COLO668 (cell line): ENCODE measurements around the gene ANKRD17.
"Not testable (repeated sequence)": the region's sequence is repeated elsewhere in the genome, so short reads cannot be mapped to it uniquely, and the experiment has no call there.

Experiments
- DNase-seq: peaks from one replicate; lab custom pipeline; 2025; ENCODE audit not compliant: unreplicated experiment; lab: John Stamatoyannopoulos, UW

Gene ANKRD17

DNA sequence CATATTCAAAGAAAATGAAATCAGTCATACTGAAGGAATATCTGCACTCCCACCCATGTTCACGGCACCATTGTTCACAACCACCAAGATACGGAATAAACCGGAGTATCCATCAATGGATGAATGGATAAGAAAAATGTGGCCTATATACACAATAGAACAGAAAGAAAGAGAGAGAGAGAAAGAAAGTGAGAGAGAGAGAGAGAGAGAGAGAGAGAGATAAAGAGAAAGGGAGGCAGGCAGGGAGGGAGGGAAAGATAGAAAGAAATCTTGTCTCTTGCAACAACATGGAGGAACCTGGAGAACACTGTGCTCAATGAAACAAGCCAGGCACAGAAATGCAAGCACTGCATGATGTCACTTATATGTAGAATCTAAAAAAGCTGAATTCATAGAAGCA, 52.4 kb downstream of the ANKRD17 start:
- no peak for DNase-seq

DNA sequence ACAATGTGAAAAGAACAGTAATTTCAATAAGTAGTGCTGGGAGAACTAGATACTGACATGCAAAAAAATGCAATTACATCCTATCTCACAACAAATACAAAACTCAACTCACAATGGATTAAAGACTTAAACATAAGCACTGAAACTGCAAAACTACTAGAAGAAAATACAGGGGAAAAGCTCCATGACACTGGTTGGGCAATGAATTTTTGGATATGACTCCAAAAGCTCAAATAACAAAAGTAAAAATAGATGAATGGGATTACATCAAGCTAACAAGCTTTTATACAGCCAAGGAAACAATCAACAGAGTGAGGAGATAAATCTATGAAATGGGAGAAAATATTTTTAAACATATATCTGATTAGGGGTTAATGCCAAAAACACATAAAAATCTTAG, 53.1 kb downstream of the ANKRD17 start:
- DNase-seq = no peak

DNA sequence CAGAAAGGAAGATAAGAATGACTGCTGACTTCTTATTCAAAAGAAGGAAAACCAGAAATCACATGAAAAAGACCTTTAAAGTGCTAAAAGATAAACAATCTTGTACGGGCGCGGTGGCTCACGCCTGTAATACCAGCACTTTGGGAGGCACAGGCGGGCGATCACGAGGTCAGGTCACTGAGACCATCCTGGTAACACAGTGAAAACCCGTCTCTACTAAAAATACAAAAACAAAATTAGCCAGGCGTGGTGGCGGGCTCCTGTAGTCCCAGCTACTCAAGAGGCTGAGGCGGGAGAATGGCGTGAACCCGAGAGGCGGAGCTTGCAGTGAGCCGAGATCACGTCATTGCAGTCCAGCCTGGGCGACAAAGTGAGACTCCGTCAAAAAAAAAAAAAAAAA, 54.6 kb downstream of the ANKRD17 start:
- DNase-seq = not testable (repeated sequence)

DNA sequence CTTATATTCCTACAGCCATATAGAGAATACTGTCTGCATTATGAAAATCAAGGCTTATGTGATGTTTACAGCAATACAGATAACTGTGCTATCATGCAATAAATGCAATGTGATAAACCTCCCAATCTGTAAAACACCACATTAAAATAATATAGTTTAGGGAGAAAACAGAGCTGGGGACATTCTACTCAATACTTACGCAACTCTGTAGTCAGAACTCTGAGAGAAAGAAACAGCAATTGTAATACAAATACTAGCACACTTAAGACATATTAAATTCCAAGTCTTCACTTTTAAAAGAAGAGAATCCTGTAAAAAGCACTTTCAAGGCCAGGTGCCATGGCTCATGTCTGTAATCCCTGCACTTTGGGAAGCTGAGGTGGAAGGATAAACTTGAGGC, 61.4 kb downstream of the ANKRD17 start:
- no peak for DNase-seq

DNA sequence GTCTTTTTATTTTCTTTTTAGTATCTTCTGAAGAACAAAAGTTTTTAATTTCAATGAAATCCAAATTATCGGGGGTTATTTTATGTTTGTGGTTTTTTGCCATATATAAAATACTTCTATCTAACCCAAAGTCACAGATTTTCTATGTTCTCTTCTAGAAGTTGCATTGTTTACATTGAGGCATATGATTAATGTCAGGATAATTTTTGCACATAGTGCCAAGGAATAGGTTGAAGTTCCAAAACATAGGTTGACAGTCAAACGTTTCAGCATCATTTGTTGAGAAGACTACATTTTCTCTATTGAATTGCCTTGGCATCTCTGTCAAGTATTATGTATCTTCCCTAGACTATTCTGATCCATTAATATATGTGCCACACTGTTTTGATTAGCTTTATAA, 64.5 kb downstream of the ANKRD17 start:
- no peak for DNase-seq

DNA sequence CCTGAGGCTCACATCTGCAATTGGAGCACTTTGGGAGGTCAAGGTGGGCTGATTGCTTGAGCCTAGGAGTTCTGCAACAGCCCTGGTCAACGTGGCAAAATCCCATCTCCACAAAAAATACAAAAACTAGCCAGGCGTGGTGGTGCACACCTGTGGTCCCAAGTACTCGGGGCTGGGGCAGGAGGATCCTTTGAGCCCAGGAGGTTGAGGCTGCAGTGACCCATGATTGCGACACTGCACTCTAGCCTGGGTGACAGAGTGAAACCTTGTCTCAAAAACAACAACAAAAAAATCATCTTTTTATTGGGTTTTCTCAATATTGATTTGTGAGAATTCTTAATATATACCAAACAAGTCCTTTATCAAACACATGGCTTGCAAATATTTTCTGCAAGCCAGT, 64.9 kb downstream of the ANKRD17 start:
- no peak for DNase-seq

DNA sequence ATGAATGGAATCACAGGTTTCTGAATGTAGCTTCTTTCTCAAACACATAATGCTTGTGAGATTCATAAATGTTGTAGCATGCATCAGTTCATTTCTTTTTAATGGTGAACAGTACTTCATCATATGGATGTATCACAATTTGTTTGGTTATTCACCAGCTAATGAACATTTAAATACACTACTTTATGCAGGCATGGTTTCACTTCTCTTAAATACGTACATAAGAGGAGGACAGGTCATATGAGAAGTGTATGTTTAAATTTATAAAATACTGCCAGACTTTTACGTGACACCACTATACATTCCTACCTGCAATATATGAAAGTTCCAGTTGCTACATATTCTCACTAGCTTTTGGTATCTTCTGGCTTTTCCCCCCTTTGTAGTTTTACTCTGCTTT, 65.4 kb downstream of the ANKRD17 start:
- DNase-seq = no peak

DNA sequence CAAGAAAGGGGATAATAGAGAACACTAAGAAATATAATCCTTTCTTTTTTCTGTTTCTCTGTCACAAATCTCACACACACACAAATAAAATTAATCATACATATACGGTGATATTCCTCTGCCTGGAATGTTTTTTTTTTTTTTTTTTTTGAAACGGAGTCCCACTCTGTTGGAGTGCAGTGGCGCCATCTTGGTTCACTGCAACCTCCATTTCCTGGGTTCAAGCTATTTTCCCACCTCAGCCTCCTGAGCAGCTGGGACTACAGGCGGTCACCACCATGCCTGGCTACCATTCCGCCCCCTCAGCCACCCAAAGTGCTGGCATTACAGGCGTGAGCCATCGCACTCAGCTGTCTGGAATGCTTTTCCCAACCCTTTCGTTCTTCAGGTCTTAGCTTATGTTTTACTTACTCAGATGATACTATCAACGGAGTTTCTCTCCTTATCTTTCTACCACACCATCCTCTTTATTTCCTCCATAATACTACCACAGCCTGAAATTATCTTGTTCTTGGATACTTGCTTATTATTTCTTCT, 69.3 kb downstream of the ANKRD17 start:
- DNase-seq = no peak

DNA sequence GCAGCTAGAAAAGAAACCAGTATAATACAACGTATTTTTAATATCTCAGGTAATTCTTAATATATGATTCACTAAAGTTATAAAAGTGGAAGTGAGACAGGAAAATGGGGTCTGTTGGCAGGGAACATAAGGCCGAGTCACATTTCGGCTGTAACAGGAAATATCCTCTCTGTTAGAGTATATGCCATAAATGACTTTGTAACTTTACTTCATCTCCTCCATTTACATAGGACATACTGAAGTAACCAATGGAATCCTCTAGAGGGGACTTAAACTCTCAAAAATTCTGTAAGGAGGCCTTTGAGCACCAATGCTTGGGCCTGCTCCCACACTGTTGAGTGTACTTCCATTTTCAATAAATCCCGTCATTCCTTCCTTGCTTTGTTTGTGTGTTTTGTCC, 71.3 kb downstream of the ANKRD17 start:
- no peak for DNase-seq

DNA sequence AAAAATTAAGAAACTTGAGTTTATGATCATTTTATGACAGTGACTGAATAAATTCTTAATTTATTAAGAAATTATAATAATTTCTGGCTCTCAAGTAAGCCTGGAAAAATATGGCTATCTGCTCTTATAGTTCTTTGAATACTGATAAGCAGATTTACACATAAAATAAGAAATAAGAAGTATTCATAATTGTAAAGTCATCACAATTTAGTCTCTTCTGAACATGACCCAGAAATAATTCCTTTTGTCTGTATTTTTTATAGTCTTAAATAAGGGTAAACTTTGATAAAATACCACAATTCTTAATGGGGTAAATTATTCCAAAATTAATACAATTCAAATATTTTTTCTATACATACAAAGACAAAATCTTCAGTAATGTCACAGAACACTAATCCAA, 72.7 kb downstream of the ANKRD17 start:
- no peak for DNase-seq

DNA sequence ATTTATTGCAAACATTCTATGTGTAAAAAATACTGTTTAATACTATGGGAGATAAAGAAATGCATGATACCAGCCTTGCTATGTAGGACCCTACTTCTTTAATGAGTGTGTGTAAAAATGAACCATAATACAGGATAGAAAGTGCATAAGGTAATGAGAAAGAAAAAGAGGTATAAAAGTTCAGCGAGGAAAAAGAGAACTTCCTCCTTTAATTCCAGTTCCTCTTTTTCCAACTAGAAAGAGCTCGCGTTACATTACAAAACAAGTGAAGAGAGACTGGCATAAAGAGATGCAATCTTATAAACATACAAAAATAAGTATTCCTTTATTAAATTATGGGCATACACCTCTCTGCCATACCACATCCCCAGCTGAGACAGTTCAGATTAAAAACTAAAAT, 77.4 kb downstream of the ANKRD17 start:
- no peak for DNase-seq

DNA sequence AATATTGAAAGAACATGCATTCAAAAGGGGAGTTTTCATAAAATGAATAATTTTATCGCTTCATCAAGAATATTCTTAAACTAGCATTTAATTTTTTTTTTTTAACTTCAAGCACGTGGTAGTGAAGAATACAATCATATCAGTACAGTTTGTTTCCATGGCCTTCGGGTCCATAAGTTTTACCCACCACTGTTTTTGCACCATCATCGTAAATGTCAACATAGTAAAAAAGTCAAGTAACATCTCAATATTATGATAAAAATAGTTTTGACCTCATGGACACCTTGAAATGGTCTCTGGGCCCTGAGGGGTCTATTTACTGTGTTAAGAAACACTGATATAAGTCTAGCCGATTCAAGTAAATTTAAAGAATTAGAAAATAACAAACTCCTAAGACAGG, 80.2 kb downstream of the ANKRD17 start:
- DNase-seq = no peak

DNA sequence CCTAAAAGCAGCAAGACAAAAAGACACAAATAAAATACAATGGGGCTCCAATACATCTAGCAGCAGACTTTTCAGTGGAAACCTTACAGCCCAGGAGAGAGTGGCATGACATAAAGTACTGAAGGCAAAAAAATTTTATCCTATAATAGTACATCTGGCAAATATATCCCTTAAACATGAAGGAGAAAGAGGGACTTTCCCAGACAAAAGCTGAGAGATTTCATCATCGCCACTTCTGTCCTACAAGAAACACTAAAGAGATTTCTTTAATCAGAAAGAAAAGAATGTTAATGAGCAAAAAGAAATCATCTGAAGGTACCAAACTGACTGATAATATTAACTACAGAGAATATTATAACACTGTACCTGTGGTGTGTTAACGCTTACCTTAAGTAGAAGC, 86.4 kb downstream of the ANKRD17 start:
- DNase-seq = no peak

DNA sequence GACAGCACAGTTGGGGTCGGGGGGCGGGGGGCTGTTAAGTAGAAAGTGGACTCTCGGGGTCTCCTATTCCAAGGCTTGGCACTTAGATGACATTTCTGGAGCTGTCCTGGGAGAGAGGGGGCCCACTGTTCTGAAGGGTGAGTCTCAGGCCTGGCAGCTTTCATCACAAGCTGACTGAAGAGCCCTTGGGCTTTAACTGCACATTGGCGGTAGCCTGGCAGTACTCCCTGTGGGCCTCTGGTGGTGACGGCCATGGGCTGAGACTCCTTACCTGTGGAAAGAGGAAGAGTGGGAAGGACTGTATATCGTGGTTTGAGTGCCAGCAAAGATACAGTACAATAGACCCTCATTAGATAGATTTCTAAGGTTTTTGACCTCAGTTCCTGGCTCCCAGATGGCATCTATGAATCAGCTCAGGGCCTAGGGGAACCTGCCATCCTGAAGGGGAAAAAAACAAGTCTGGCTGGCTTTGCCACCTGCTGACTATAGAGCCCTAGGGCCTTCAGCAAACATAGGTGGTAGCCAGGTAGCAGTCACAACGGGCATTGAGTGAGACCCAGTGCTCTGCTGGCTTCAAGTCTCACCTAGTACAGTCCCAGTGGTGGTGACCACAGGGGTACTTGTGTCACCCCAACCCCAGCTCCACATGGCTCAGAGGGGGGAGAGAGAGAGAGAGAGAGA, 87.9 kb downstream of the ANKRD17 start:
- no peak for DNase-seq

DNA sequence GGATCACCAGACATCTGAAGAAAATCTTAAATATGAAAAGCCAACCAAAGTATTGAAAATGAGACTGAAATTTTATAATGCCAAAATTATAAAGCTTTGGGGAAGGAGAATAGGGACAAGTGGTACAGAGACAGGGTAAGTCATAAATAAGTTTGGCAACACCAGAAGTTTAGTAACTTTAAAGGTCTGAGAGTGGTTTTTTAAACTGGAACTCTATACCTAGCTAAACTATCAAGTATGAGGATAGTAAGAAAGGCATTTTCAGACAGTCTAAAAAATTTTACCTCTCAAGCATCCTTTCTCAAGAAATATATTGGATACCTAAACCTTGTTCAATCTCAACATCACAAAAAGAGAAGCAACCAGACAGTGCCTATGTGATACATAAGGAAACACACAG, 92.4 kb downstream of the ANKRD17 start:
- DNase-seq = no peak

DNA sequence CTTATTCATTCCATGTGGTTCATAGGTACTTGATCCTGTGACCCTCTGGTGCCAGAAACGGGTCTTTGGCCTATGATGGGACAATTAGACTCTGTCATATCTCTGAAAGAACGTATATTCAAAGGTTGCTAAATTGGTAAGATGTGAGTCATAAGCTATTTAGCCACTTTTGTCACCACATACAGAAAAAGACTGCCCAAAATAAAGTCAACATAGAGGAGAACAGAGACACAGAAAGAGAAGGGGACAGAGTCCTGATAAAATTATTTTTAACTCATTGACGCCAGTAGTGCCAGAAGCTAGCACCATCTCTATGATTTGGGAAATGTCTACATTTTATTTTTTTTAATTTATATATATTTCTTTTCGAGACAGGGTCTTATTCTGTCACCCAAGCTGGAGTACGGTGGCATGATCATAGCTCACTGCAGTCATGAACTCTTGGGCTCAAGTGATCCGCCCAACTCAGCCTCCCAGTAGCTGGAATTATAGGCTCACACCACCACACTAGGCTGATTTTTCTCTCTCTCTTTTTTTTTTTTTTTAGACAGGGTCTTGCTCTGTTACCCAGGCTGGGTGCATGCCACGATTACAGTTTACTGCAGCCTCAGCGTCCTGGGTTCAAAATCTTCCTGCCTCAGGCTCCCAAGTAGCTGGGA, 96.9 kb downstream of the ANKRD17 start:
- no peak for DNase-seq

DNA sequence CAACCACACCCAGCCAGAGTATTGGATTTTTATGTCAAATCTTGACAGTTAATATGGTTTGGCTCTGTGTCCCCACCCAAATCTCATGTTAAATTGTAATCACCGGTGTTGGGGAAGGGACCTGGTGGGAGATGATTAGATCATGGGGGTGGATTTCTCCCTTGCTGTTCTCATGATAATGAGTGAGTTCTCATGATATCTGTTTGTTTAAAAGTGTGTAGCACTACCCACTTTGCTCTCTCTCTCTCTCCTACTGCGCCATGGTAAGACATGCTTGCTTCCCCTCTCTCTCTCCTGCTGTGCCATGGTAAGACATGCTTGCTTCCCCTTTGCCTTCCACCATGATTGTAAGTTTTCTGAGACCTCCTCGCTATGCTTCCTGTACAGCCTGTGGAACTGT, 102.2 kb downstream of the ANKRD17 start:
- no peak for DNase-seq

DNA sequence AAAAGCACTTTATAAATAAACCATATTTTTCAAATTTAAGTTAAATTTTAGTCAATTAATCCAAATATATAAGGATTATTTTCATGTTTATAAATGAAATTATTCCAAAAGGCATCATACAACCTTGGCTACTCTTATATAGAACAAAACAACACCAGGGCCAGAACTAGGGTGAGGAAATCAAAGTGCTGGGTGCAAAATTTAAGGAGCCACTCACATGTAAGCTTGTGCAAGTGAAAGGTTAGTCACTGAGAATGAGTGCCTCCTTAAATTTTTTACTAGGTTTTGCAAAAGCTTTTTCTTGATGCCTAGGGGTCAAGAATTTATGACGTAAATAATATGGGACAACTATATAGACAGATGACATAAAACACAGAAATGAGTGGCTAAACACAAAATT, 105.7 kb downstream of the ANKRD17 start:
- no peak for DNase-seq

DNA sequence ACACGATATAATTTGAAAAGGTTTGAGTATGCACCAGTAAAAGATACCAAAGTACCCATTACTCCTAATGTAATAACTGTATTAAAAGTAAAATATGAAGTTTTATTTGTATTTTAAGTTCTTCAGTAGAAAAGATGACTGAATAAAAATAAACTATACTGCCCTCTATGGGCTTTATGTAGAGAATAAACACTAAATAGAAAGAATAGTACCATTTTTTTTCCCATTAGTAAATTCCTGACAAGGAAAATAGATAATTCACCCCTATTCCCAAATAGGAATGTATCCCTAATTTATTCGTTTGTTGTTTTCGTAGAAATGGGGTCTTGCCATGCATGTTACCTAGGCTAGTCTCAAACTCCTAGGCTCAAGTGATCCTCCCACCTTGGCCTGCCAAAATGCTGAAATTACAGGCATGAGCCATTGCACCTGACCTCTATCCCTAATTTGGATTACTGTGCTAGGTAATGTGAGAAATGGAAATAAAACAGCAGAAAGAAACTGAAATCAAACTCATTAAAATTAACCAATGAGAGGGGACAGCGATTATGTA, 115.5 kb downstream of the ANKRD17 start:
- no peak for DNase-seq

DNA sequence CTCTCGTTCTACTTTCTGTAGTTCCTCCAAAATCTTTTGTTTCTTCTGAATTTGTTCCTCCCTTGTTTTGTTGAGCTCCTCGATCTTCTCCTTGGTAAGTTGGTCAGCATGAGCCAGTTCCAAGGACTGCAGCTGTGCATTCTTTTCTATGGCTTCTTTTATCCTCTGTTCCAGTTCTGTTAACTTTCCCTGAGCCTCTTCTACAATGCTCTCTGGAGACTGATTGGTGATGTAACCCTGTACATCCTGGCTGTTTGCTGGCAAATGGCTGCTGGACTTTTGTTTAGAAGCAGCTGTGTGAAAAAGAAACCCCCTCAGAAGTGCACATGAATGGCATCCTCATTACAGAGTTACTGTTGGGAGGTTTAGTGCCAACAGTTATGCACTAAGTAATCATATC, 118.6 kb downstream of the ANKRD17 start:
- DNase-seq = no peak

DNA sequence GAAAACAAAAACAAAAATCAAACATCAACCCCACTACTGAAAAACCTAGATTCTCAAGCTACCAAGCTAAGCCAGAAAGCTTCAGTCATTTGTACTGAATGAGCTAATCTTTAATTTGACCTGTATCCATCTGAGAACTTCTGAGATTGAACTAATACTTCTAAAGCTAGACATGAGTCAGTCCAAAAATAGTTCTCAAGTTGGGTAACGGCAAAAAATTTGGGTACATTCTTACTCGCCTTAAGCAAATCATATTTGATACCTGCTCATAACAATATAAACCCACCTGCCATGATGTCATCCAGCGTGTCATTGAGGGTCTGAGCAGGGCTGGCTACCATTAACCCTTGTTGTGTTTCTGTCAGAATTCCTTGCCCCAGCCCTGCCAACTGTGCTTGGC, 119.4 kb downstream of the ANKRD17 start:
- DNase-seq = no peak

DNA sequence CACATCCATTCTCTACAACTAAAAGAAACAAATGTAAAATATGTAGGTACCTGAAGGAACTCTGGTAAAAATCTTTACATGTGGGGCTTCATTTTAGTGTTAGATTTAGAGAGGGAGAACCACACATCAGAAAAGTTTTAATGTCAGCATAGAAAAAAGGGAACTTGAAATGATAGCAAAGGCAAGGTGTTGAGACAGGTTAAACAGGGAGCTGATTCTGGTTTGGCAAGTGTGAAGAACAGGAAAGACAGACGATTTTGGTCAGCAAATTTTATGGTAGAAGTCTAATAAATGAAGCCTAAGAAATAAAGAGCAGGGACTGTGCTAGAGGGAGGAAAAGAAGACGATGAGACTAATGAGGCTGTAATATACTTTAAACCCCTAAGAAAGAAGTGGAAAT, 121.5 kb downstream of the ANKRD17 start:
- no peak for DNase-seq

DNA sequence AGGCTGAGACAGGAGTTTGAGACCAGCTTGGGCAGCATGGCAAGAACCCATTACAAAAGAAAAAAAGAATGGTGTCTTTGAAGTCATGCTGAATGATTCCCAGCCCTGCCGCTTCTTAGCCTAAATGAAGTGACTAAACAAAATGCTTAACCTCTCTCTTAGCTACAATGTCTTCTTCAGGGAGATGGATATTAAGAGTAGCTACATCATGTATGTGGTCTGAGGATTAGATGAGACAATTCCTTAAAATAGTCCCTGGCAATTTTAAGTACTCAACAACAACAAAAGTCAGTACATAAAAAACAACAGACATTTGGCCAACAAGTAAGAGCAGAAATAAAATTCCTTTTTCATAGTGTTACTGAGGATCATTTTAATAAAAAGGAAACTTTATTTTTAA, 124.8 kb downstream of the ANKRD17 start:
- DNase-seq = no peak
